Measurements from ENCODE around the gene CTNNA3.

DNA sequence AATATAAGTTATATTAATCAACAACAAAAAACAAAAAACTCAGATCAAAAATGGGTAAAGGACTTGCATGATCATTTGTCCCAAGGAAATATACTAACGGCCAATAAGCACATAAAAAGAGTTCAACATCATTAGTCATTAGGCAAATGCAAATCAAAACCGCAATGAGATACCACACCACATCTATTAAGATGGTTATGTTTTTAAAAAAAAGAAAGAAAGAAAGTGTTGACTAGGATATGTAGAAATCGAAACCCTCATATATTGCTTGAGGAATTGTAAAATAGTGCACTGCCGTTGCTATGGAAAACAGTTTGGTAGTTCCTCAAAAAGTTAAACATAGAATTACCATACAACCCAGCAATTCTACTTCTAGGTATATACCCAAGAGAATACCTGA is 39.4 kb upstream of the CTNNA3 start:
- no peak for TF ChIP-seq SIN3A (IDR thresholded peaks at IDR 0.05; ENCODE audit: borderline replicate concordance, insufficient read depth, low read depth, low read length)
- TF ChIP-seq, protein P1, sequence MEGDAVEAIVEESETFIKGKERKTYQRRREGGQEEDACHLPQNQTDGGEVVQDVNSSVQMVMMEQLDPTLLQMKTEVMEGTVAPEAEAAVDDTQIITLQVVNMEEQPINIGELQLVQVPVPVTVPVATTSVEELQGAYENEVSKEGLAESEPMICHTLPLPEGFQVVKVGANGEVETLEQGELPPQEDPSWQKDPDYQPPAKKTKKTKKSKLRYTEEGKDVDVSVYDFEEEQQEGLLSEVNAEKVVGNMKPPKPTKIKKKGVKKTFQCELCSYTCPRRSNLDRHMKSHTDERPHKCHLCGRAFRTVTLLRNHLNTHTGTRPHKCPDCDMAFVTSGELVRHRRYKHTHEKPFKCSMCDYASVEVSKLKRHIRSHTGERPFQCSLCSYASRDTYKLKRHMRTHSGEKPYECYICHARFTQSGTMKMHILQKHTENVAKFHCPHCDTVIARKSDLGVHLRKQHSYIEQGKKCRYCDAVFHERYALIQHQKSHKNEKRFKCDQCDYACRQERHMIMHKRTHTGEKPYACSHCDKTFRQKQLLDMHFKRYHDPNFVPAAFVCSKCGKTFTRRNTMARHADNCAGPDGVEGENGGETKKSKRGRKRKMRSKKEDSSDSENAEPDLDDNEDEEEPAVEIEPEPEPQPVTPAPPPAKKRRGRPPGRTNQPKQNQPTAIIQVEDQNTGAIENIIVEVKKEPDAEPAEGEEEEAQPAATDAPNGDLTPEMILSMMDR (IDR thresholded peaks at IDR 0.05) = no peak
- no peak for TF ChIP-seq POLR2AphosphoS5 (IDR thresholded peaks at IDR 0.05; ENCODE audit: low read depth, low read length)
- TF ChIP-seq, protein P2, sequence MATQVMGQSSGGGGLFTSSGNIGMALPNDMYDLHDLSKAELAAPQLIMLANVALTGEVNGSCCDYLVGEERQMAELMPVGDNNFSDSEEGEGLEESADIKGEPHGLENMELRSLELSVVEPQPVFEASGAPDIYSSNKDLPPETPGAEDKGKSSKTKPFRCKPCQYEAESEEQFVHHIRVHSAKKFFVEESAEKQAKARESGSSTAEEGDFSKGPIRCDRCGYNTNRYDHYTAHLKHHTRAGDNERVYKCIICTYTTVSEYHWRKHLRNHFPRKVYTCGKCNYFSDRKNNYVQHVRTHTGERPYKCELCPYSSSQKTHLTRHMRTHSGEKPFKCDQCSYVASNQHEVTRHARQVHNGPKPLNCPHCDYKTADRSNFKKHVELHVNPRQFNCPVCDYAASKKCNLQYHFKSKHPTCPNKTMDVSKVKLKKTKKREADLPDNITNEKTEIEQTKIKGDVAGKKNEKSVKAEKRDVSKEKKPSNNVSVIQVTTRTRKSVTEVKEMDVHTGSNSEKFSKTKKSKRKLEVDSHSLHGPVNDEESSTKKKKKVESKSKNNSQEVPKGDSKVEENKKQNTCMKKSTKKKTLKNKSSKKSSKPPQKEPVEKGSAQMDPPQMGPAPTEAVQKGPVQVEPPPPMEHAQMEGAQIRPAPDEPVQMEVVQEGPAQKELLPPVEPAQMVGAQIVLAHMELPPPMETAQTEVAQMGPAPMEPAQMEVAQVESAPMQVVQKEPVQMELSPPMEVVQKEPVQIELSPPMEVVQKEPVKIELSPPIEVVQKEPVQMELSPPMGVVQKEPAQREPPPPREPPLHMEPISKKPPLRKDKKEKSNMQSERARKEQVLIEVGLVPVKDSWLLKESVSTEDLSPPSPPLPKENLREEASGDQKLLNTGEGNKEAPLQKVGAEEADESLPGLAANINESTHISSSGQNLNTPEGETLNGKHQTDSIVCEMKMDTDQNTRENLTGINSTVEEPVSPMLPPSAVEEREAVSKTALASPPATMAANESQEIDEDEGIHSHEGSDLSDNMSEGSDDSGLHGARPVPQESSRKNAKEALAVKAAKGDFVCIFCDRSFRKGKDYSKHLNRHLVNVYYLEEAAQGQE (IDR thresholded peaks at IDR 0.05; ENCODE audit: insufficient read depth in 1 of 2, low read depth in 2 of 2, low read length in 1 of 2) = no peak
- TF ChIP-seq TCF7L2 (IDR thresholded peaks at IDR 0.05; ENCODE audit: low read depth, low read length) = no peak
